ENCODE data around the gene POLR2C. TPM values are rescaled to one million over a fixed set of nuclear protein-coding genes. Genes with fewer than 3 reads are reported as not detected.

POLR2C gene
- total RNA-seq, 2 donors from 2014 or later: 34.9 to 77.3 TPM

DNA sequence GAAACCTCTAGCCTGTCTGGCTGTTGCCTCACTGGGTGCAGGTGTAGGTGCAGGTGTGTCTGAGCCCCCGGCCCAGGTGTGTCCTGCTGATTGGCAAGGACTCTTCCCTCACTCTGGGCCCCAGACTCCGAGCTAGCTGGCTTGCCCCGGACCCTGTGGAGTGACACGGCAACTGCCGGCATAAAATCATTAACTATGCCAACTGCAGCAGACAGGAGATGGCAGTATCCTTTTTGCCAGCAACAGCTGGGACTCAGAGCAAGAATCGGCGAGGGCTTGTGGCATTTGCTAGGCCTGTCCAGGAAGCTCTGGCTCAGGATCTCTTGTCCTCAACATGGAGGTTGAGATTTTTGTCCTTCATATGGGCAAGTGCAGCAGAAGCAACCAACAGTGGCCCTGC is 36.1 kb upstream of the POLR2C start:
- no peak for ATAC-seq
- intact Hi-C loops (cut with DNase I): no loop called here
- Histone ChIP-seq H3K27me3 (no peaks in the 10 kb centered on the region), H3K9me3 (no peaks in the 10 kb centered on the region), H3K36me3 (replicated peaks in 1 of 2; ENCODE audit: insufficient read depth in 1 of 2, low read depth in 2 of 2) (peaks cover 14 to 25% of the 10 kb centered on the region in 2 donors), H3K4me3 (no peak overlapping the region), H3K27ac (no peak overlapping the region), H3K4me1 (peaks cover 5% of the 10 kb centered on the region)
- 90 to 93% methylated on average over 5 to 7 of the region's 7 CpGs for WGBS, 2 donors
- DNase-seq: no peak
- TF ChIP-seq POLR2A (IDR thresholded peaks at IDR 0.05): no peak
- TF ChIP-seq, protein P1, sequence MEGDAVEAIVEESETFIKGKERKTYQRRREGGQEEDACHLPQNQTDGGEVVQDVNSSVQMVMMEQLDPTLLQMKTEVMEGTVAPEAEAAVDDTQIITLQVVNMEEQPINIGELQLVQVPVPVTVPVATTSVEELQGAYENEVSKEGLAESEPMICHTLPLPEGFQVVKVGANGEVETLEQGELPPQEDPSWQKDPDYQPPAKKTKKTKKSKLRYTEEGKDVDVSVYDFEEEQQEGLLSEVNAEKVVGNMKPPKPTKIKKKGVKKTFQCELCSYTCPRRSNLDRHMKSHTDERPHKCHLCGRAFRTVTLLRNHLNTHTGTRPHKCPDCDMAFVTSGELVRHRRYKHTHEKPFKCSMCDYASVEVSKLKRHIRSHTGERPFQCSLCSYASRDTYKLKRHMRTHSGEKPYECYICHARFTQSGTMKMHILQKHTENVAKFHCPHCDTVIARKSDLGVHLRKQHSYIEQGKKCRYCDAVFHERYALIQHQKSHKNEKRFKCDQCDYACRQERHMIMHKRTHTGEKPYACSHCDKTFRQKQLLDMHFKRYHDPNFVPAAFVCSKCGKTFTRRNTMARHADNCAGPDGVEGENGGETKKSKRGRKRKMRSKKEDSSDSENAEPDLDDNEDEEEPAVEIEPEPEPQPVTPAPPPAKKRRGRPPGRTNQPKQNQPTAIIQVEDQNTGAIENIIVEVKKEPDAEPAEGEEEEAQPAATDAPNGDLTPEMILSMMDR (IDR thresholded peaks at IDR 0.05): no peak

- Histone ChIP-seq H3K27ac (no peak overlapping the region), H3K9me3 (no peaks in the 10 kb centered on the region), H3K27me3 (no peaks in the 10 kb centered on the region), H3K36me3 (replicated peaks in 1 of 2; ENCODE audit: insufficient read depth in 1 of 2, low read depth in 2 of 2) (peaks cover 14 to 25% of the 10 kb centered on the region in 2 donors), H3K4me3 (no peak overlapping the region), H3K4me1 (peaks cover 4% of the 10 kb centered on the region)
- intact Hi-C loops (cut with DNase I): no loop called here
- TF ChIP-seq POLR2A (IDR thresholded peaks at IDR 0.05): no peak
- WGBS, 2 donors: 86 to 89% methylated on average over 7 to 8 of the region's 8 CpGs
- ATAC-seq (no peak), DNase-seq (no peak)
Observed at GRCh38 chr16:57427307-57427706, 35.2 kb upstream of the POLR2C start.

GRCh38 chr16:57427824-57428223 is 34.7 kb upstream of the POLR2C start:
- no peak overlapping the region for H3K27ac ChIP-seq
- peaks cover 7% of the 10 kb centered on the region for H3K4me1 ChIP-seq
- peaks cover 14 to 27% of the 10 kb centered on the region in 2 donors for H3K36me3 ChIP-seq (replicated peaks in 1 of 2; ENCODE audit: insufficient read depth in 1 of 2, low read depth in 2 of 2)
- H3K27me3 ChIP-seq: no peaks in the 10 kb centered on the region
- TF ChIP-seq POLR2A (IDR thresholded peaks at IDR 0.05): no peak
- ATAC-seq: no peak
- DNase-seq: no peak
- no peaks in the 10 kb centered on the region for H3K9me3 ChIP-seq
- intact Hi-C loops (cut with DNase I): no loop called here
- H3K4me3 ChIP-seq: no peak overlapping the region

DNA sequence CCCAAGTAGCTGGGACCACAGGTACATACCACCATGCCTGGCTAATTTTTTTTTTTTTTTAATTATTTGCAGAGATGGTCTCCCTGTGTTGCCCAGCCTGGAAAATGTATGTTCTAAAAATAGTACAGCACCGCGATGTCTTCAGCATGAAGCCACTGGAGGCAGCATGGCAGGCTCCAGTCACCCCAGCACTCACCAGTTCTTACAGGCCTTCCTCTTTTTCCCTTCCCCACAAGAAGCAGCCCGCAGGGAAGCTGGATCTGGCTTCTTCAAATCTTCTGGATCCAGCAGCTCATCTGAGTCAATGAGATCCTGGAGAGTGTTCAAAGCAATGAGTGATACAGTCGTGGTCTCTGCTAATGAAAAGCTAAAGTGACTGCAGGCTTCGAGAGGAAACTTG is 31.5 kb upstream of the POLR2C start:
- ATAC-seq: no peak
- WGBS, 2 donors: 72 to 87% methylated on average over 5 of the region's 5 CpGs
- no peak for DNase-seq
- H3K27me3 ChIP-seq: no peaks in the 10 kb centered on the region
- no peak overlapping the region for H3K27ac ChIP-seq
- no peak overlapping the region for H3K4me3 ChIP-seq
- H3K9me3 ChIP-seq: no peaks in the 10 kb centered on the region
- no peak for TF ChIP-seq POLR2A (IDR thresholded peaks at IDR 0.05)
- TF ChIP-seq, protein P1 (IDR thresholded peaks at IDR 0.05): no peak
- peaks cover 7% of the 10 kb centered on the region for H3K4me1 ChIP-seq
- H3K36me3 ChIP-seq (replicated peaks in 1 of 2; ENCODE audit: insufficient read depth in 1 of 2, low read depth in 2 of 2): peaks cover 20 to 28% of the 10 kb centered on the region in 2 donors
- intact Hi-C loops (cut with DNase I): no loop called here

DNA sequence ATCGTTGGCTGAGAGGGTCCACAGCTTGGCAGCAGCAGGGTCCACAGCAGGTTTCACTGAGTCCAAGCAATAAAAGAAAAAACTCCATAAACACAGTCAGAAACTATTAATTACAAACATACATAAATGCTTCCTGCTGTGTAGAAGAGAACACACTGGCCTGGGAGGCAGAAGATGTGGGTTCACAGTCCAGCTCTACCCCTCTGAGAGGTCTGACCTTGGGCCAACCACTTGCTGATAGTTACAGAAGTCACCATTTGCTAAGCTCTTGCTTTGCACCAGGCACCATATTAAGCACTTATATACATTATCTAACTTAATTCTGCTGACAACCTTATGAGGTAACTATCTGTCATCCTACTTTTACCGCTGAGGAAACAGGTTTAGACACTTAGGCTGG is 30.0 kb upstream of the POLR2C start:
- no peaks in the 10 kb centered on the region for H3K9me3 ChIP-seq
- intact Hi-C loops (cut with DNase I): no loop called here
- ATAC-seq (no peak), DNase-seq (peak in 2 of 4 donors; percentile 40 to 61)
- H3K27ac ChIP-seq: no peak overlapping the region
- peaks cover 7% of the 10 kb centered on the region for H3K4me1 ChIP-seq
- WGBS, 2 donors: 34 to 59% methylated on average over 2 of the region's 2 CpGs
- no peak for TF ChIP-seq POLR2A (IDR thresholded peaks at IDR 0.05)
- TF ChIP-seq, protein P1 (IDR thresholded peaks at IDR 0.05): no peak
- H3K36me3 ChIP-seq (replicated peaks in 1 of 2; ENCODE audit: insufficient read depth in 1 of 2, low read depth in 2 of 2): peaks cover 18 to 28% of the 10 kb centered on the region in 2 donors
- no peaks in the 10 kb centered on the region for H3K27me3 ChIP-seq
- H3K4me3 ChIP-seq: no peak overlapping the region

- intact Hi-C loops (cut with DNase I): no loop called here
- H3K36me3 ChIP-seq (replicated peaks in 1 of 2; ENCODE audit: insufficient read depth in 1 of 2, low read depth in 2 of 2): peaks cover 14 to 28% of the 10 kb centered on the region in 2 donors
- TF ChIP-seq, protein P1 (IDR thresholded peaks at IDR 0.05): no peak
- TF ChIP-seq POLR2A (IDR thresholded peaks at IDR 0.05): no peak
- H3K4me1 ChIP-seq: peaks cover 7% of the 10 kb centered on the region
- no peaks in the 10 kb centered on the region for H3K9me3 ChIP-seq
- no peak overlapping the region for H3K4me3 ChIP-seq
- WGBS, 2 donors: 87 to 90% methylated on average over 3 of the region's 3 CpGs
- no peak overlapping the region for H3K27ac ChIP-seq
- DNase-seq (no peak), ATAC-seq (no peak)
- H3K27me3 ChIP-seq: no peaks in the 10 kb centered on the region
Observed at GRCh38 chr16:57432989-57433388, 29.5 kb upstream of the POLR2C start.

Data from body of pancreas (tissue), 4 donors.